Ovary (tissue), 9 donors: ENCODE data around the gene PRKG1. TPM values are rescaled to one million over a fixed set of nuclear protein-coding genes. Genes with fewer than 3 reads are reported as not detected.

ENCODE experiments used
- DNase-seq, 5 donors: peaks; one replicate each; pipeline ENCODE4 v3.0.0-alpha.2; 2019 to 2020
- H3K27ac ChIP-seq, 2 donors: fragments of 200-600 bp; one replicate each; pipeline versions ENCODE4 v1.5.1 to v1.8.0; 2019 to 2022
- H3K27me3 ChIP-seq: fragments of 200-600 bp; one replicate; pipeline ENCODE4 v1.8.0; 2022
- H3K36me3 ChIP-seq: fragments of 200-600 bp; sonication (generic); one replicate; pipeline ENCODE4 v1.5.1; 2019
- H3K4me1 ChIP-seq: one replicate; pipeline ENCODE4 v1.8.1; 2013; ENCODE audit warnings: mild to moderate bottlenecking, moderate library complexity; ENCODE audit not compliant: insufficient read depth
- H3K4me3 ChIP-seq: fragments of 200-600 bp; sonication (generic); one replicate; pipeline ENCODE4 v1.5.1; 2017
- H3K9me3 ChIP-seq, 2 donors: fragments of 200-600 bp in 1 of 2; sonication (generic) in 1 of 2; one replicate each; pipeline versions ENCODE4 v1.5.1 to v1.8.1; 2013 to 2019; ENCODE audit warnings: mild to moderate bottlenecking in 1 of 2, moderate library complexity in 1 of 2
- EP300 ChIP-seq: sonication (generic); formaldehyde crosslinking; IDR thresholded peaks from one replicate; pipeline ENCODE4 v1.6.1; 2017; ENCODE audit warnings: antibody characterized with exemption
- POLR2A ChIP-seq: fragments of 450-650 bp; IDR thresholded peaks from one replicate; pipeline ENCODE4 v1.6.1; 2017; ENCODE audit warnings: antibody characterized with exemption, mild to moderate bottlenecking, moderate library complexity
- WGBS, 3 donors: extraction: QIAGEN DNeasy Blood & Tissue Kit in 1 of 3; methylation state at CpG; one replicate each; pipeline versions ENCODE4 v1.1.5 to v1.1.7; 2013 to 2017; 5-methylcytosine and 5-hydroxymethylcytosine counted together
- intact Hi-C, 4 donors: fragments of 100-400 bp; cut with DNase I; formaldehyde crosslinking; loops; one replicate each; pipeline versions ENCODE4 v1.11.0 to v1.15.1; 2022 to 2023
- polyA plus RNA-seq, 2 donors: library from polyadenylated mRNA; stranded (reverse); fragments of 200-250 nt in 1 of 2; fragments of 350-450 nt in 1 of 2; fragmentation: Illumina TruSeq in 1 of 2; extraction: RNeasy Lipid Tissue Mini Kit (QIAGEN cat#74804) in 1 of 2; gene quantifications; one replicate each; pipeline ENCODE4 v1.2.3, GENCODE V29; 2013 to 2014
- total RNA-seq, 7 donors: library from RNA; depleted of rRNA in 2 of 7; stranded (reverse); fragments of >200 nt in 2 of 7; fragmentation: NEBNext Ultra II Directional in 3 of 7; extraction: Animal tissue kit (Norgen Biotek cat#: 25700) in 3 of 7; gene quantifications; one replicate each; pipeline versions ENCODE4 v1.1.0 to v1.2.4, GENCODE V29; 2016 to 2023
- TF ChIP-seq, protein P1 (sequence below), 3 donors: fragments of 450-650 bp in 2 of 3; fragments of 200-600 bp in 1 of 3; IDR thresholded peaks; one replicate each; pipeline versions ENCODE4 v1.5.1 to v1.8.0; 2016 to 2022; ENCODE audit warnings: antibody characterized with exemption in 3 of 3, mild to moderate bottlenecking in 1 of 3
- donor health status: DM: no; HTN: no; CAD: no; lungs with moderate emphysema.
- donor health status: DM: no; HTN: no; CAD: no.
- donor health status: Bipolar disorder and iron deficiency.
- donor health status: DM: yes; HTN: yes; CAD: no.
- donor health status: DM: no; HTN: no; CAD: no.
- donor health status: DM: yes; HTN: yes; CAD: no.

Gene PRKG1
- total and polyA plus RNA-seq, 9 donors: 2.8 to 21.1 (median 15.7) TPM

DNA sequence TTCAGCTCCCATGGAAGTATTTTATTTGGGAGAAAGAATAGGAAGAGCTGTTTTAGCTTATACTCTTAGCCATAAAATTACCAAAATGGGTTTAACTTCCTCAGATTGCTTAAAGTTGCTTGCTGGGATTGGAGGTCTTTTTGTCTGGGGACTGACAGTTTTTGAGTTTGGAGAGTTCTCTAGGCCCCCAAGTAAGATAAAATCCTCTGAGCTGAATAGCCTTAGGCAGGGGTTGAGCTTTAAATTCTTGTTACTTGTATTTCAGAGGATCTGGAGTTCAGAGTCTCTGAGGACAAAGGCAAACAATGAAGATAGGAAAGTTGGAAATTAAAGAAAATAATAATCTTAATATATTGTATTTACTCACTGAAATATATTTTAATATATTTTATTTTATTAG lies 945.4 kb downstream of the PRKG1 start:
- intact Hi-C loops: no loop called here
- no peaks in the 10 kb centered on the region for H3K4me1 ChIP-seq
- no peaks in the 10 kb centered on the region for H3K27me3 ChIP-seq
- no peak overlapping the region for H3K4me3 ChIP-seq
- H3K9me3 ChIP-seq: no peaks in the 10 kb centered on the region
- H3K36me3 ChIP-seq: no peaks in the 10 kb centered on the region
- DNase-seq: no peak
- no peak overlapping the region for H3K27ac ChIP-seq
- TF ChIP-seq, protein P1, sequence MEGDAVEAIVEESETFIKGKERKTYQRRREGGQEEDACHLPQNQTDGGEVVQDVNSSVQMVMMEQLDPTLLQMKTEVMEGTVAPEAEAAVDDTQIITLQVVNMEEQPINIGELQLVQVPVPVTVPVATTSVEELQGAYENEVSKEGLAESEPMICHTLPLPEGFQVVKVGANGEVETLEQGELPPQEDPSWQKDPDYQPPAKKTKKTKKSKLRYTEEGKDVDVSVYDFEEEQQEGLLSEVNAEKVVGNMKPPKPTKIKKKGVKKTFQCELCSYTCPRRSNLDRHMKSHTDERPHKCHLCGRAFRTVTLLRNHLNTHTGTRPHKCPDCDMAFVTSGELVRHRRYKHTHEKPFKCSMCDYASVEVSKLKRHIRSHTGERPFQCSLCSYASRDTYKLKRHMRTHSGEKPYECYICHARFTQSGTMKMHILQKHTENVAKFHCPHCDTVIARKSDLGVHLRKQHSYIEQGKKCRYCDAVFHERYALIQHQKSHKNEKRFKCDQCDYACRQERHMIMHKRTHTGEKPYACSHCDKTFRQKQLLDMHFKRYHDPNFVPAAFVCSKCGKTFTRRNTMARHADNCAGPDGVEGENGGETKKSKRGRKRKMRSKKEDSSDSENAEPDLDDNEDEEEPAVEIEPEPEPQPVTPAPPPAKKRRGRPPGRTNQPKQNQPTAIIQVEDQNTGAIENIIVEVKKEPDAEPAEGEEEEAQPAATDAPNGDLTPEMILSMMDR (IDR thresholded peaks at IDR 0.05): no peak
- TF ChIP-seq POLR2A (no peak), EP300 (no peak)

DNA sequence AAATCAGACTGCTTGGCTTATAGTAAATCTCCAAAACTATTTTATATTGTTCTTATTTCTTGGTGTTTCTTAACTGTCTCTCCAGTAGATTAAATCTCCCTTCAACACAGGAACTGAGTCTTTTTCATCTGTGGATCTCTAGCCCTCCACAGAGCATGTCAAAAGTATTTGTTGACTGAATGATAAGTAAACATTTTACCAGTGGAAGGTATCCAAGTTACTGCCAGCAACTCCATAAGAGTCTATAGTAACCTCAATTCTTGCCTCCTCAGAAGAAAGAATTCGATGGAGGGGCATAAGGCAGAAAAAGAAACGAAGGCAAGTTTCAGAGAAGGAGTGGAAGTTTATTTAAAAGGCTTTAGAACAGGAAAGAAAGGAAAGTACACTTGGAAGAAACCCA lies 945.9 kb downstream of the PRKG1 start:
- no peaks in the 10 kb centered on the region for H3K9me3 ChIP-seq
- H3K36me3 ChIP-seq: no peaks in the 10 kb centered on the region
- H3K4me3 ChIP-seq: no peak overlapping the region
- WGBS, 3 donors: 68 to 83% (median 71%) methylated on average over 2 of the region's 2 CpGs
- no peaks in the 10 kb centered on the region for H3K4me1 ChIP-seq
- TF ChIP-seq POLR2A: no peak
- TF ChIP-seq, protein P1 (IDR thresholded peaks at IDR 0.05): no peak
- TF ChIP-seq EP300: no peak
- intact Hi-C loops: no loop called here
- DNase-seq: no peak
- no peaks in the 10 kb centered on the region for H3K27me3 ChIP-seq
- H3K27ac ChIP-seq: no peak overlapping the region

DNA sequence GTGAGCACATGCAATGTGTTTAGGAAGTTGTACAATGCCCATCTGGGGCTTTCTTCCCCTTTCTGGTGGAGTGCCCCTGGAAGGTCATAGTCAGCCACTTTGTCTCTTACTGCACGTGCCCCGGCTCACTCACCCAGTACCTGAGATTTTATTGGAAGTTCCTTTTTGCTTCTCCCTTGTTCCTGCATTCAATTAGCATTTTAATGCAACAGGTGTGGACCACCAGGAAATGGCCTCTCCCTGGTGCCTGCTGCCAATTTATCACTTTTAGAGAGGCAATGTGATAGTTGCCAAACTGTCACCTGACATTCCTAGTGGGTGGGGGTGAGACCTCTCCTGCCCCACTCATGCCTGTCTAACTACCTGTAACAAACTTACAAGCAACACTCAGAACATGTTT lies 946.4 kb downstream of the PRKG1 start:
- Histone ChIP-seq H3K36me3 (no peaks in the 10 kb centered on the region), H3K9me3 (no peaks in the 10 kb centered on the region), H3K27ac (no peak overlapping the region), H3K4me1 (no peaks in the 10 kb centered on the region), H3K27me3 (no peaks in the 10 kb centered on the region), H3K4me3 (no peak overlapping the region)
- TF ChIP-seq, protein P1 (IDR thresholded peaks at IDR 0.05): no peak
- no peak for TF ChIP-seq EP300
- TF ChIP-seq POLR2A: no peak
- intact Hi-C loops: no loop called here
- DNase-seq: no peak
- WGBS, 3 donors: 79 to 88% (median 81%) methylated on average over 2 of the region's 2 CpGs

DNA sequence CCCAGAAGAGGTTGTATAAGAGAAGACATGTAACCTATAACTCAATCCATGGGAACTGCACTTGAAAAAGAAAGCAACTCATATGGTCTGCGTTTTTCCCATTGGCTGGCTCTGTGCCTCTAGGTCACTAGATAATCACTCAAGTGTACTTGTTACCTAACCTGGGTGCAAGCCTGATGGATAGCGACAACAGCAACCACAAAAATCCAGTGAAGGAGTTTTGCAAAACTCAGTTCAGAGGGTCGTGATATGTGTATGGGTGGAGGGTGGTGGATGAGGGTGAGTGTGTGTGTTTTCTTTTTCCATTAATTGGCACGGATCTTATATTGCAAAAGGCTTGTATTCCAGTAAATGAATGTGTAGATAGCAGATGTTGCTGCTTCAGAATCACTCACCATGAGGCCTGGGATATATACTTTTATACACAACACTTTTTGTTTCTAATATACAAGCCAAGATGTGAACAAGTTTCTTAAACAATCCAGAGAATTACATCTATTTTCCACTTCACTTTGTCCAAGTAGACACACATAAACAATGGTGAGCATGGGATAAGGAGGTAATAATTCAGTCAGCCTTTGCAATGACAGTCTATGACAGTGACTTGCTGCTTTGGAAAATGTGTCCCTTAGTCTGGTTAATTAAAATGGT lies 952.9 kb downstream of the PRKG1 start:
- Histone ChIP-seq H3K36me3 (no peaks in the 10 kb centered on the region), H3K27me3 (no peaks in the 10 kb centered on the region), H3K27ac (no peak overlapping the region), H3K9me3 (no peaks in the 10 kb centered on the region), H3K4me3 (no peak overlapping the region), H3K4me1 (no peaks in the 10 kb centered on the region)
- TF ChIP-seq POLR2A (no peak), EP300 (no peak)
- intact Hi-C loops: no loop called here
- WGBS, 3 donors: 24 to 37% (median 36%) methylated on average over 4 of the region's 4 CpGs
- DNase-seq: no peak

DNA sequence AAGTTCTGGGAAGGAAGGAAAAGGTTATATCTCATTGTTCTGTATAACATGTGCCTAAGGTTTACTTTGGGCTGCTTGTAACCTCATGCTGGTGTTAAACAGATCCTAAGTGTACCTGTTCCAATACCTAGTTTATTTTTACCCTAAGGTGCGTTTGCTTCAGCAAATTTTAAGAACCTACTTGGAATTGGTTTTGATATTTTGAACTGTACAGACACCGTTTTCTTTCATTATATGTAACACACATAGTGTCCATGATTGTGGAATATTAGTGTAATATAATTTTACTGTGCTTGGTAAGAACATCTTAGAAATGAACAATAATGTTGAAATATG lies 954.2 kb downstream of the PRKG1 start:
- DNase-seq: no peak
- 81 to 90% (median 87%) methylated on average over 2 of the region's 2 CpGs for WGBS, 3 donors
- H3K36me3 ChIP-seq: no peaks in the 10 kb centered on the region
- no peaks in the 10 kb centered on the region for H3K9me3 ChIP-seq
- TF ChIP-seq EP300 (no peak), POLR2A (no peak)
- TF ChIP-seq, protein P1 (IDR thresholded peaks at IDR 0.05): no peak
- no peak overlapping the region for H3K27ac ChIP-seq
- H3K27me3 ChIP-seq: no peaks in the 10 kb centered on the region
- intact Hi-C loops: no loop called here
- H3K4me1 ChIP-seq: no peaks in the 10 kb centered on the region
- no peak overlapping the region for H3K4me3 ChIP-seq
